ENCODE data around the gene DTD1. TPM values are rescaled to one million over a fixed set of nuclear protein-coding genes. Genes with fewer than 3 reads are reported as not detected.

The DTD1 gene
- total RNA-seq, 1 experiment from 2014 or later = 109 TPM

- Mint-ChIP-seq H3K9me3 (ENCODE audit: unreplicated experiment) (no peaks in the 10 kb centered on the region), H3K27ac (ENCODE audit: unreplicated experiment) (no peak overlapping the region), H3K4me3 (ENCODE audit: unreplicated experiment) (no peak overlapping the region), H3K4me1 (ENCODE audit: low read depth, unreplicated experiment) (no peaks in the 10 kb centered on the region), H3K36me3 (ENCODE audit: insufficient read depth, unreplicated experiment) (peaks cover 4% of the 10 kb centered on the region), H3K27me3 (ENCODE audit: insufficient read depth, unreplicated experiment) (no peaks in the 10 kb centered on the region)
- intact Hi-C loops (cut with micrococcal nuclease; ENCODE audit: unreplicated experiment) = no loop called here
- ChIA-PET CTCF (no interaction called here), POLR2A (no interaction called here)
- no peak overlapping the region for H3K4me3 ChIP-seq (ENCODE audit: low read depth, low read length)
- no peaks in the 10 kb centered on the region; the same call in 1 of the 2 replicates for H3K36me3 ChIP-seq (ENCODE audit: control insufficient read depth, insufficient read depth, low read length)
- TF ChIP-seq CTCF (IDR thresholded peaks at IDR 0.05; ENCODE audit: insufficient read depth in 1 of 2, low read depth in 1 of 2, low read length in 1 of 2, severe bottlenecking in 1 of 2, unreplicated experiment in 1 of 2) = no peak
- H3K27me3 ChIP-seq (replicated peaks; ENCODE audit: control insufficient read depth, insufficient read depth, low read length) = no peaks in the 10 kb centered on the region
- BruUV-seq (replicated peaks) = no TSS peak
- peaks cover 5% of the 10 kb centered on the region for H3K9me3 ChIP-seq
- H3K4me1 ChIP-seq = no peaks in the 10 kb centered on the region
- DNase-seq = no peak
These were observed 26.4 kb downstream of the DTD1 start for GRCh38 chr20:18614244-18614643.

- H3K9me3 ChIP-seq = peaks cover 5% of the 10 kb centered on the region
- no peak for DNase-seq
- H3K36me3 ChIP-seq (ENCODE audit: control insufficient read depth, insufficient read depth, low read length) = no peaks in the 10 kb centered on the region; the same call in 1 of the 2 replicates
- Mint-ChIP-seq H3K27ac (ENCODE audit: unreplicated experiment) (no peak overlapping the region), H3K4me1 (ENCODE audit: low read depth, unreplicated experiment) (no peaks in the 10 kb centered on the region), H3K27me3 (ENCODE audit: insufficient read depth, unreplicated experiment) (no peaks in the 10 kb centered on the region), H3K36me3 (ENCODE audit: insufficient read depth, unreplicated experiment) (no peaks in the 10 kb centered on the region), H3K4me3 (ENCODE audit: unreplicated experiment) (no peak overlapping the region), H3K9me3 (ENCODE audit: unreplicated experiment) (no peaks in the 10 kb centered on the region)
- BruUV-seq (replicated peaks) = no TSS peak
- no peaks in the 10 kb centered on the region for H3K4me1 ChIP-seq
- POLR2A ChIA-PET = interaction anchor here (0.6 to 1.6 kb wide), 2 partner anchors 30 to 1076 kb away, joined by 5 to 15 read pairs; no protein-coding TSS in a partner anchor
- intact Hi-C loops (cut with micrococcal nuclease; ENCODE audit: unreplicated experiment) = no loop called here
- TF ChIP-seq CTCF (IDR thresholded peaks at IDR 0.05; ENCODE audit: insufficient read depth in 1 of 2, low read depth in 1 of 2, low read length in 1 of 2, severe bottlenecking in 1 of 2, unreplicated experiment in 1 of 2) = no peak
- no peaks in the 10 kb centered on the region for H3K27me3 ChIP-seq (replicated peaks; ENCODE audit: control insufficient read depth, insufficient read depth, low read length)
- CTCF ChIA-PET = interaction anchor here (0.6 kb wide), 1 partner anchor 197 kb away, joined by 3 read pairs; no protein-coding TSS in a partner anchor
- H3K4me3 ChIP-seq (ENCODE audit: low read depth, low read length) = no peak overlapping the region
These were observed 27.3 kb downstream of the DTD1 start for GRCh38 chr20:18615020-18615650.

GRCh38 chr20:18621004-18621403 lies 33.1 kb downstream of the DTD1 start:
- BruUV-seq (replicated peaks) = no TSS peak
- no peak overlapping the region for H3K4me3 ChIP-seq (ENCODE audit: low read depth, low read length)
- intact Hi-C loops (cut with micrococcal nuclease; ENCODE audit: unreplicated experiment) = no loop called here
- no peaks in the 10 kb centered on the region for H3K9me3 Mint-ChIP-seq (ENCODE audit: unreplicated experiment)
- TF ChIP-seq CTCF (IDR thresholded peaks at IDR 0.05; ENCODE audit: insufficient read depth in 1 of 2, low read depth in 1 of 2, low read length in 1 of 2, severe bottlenecking in 1 of 2, unreplicated experiment in 1 of 2) = no peak
- H3K4me3 Mint-ChIP-seq (ENCODE audit: unreplicated experiment) = no peak overlapping the region
- DNase-seq = no peak
- H3K27me3 Mint-ChIP-seq (ENCODE audit: insufficient read depth, unreplicated experiment) = no peaks in the 10 kb centered on the region
- ChIA-PET POLR2A (no interaction called here), CTCF (no interaction called here)
- H3K27ac Mint-ChIP-seq (ENCODE audit: unreplicated experiment) = no peak overlapping the region
- peaks cover 5% of the 10 kb centered on the region for H3K9me3 ChIP-seq
- no peaks in the 10 kb centered on the region for H3K4me1 ChIP-seq
- H3K36me3 ChIP-seq (ENCODE audit: control insufficient read depth, insufficient read depth, low read length) = no peaks in the 10 kb centered on the region
- no peaks in the 10 kb centered on the region for H3K36me3 Mint-ChIP-seq (ENCODE audit: insufficient read depth, unreplicated experiment)
- H3K27me3 ChIP-seq (replicated peaks; ENCODE audit: control insufficient read depth, insufficient read depth, low read length) = no peaks in the 10 kb centered on the region
- H3K4me1 Mint-ChIP-seq (ENCODE audit: low read depth, unreplicated experiment) = no peaks in the 10 kb centered on the region

Measured in Caco-2 (cell line).